EL (cell line): ENCODE results near the gene PYY.

ENCODE experiments used
- DNase-seq: peaks from one replicate; pipeline ENCODE4 v3.0.0-alpha.2; 2016

PYY gene

DNA sequence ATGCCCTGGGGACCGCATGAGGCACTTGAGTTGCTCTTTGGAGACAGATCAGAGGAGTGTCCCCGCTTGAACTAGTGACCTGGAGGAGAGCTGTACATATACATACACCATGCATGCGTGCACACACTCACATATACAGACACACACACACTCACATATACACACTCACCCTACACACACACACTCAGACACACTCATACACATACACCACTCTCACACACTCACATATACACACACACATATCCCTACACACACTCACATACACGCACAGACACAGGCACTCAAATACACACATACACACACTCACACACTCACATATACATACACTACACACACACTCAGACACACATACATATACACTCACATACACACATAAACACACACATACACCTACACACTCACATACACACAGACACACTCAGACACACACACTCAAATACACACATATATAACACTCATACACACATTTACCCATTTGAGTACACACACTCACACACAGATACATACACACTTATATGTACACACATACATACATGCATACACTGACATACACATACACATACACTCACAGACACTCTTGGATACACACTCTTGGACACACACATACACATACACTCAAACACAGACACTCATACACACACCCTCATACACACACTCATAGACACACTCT, 41.0 kb downstream of the PYY start:
- no peak for DNase-seq

GRCh38 chr17:43911904-43912303, 41.8 kb downstream of the PYY start:
- no peak for DNase-seq

- DNase-seq, result no peak
Observed at GRCh38 chr17:43909537-43910231, 44.1 kb downstream of the PYY start.

GRCh38 chr17:43907998-43908721, 45.6 kb downstream of the PYY start:
- DNase-seq, result peak; percentile 80

GRCh38 chr17:43907425-43907981, 46.2 kb downstream of the PYY start, which contains the start of gene MPP2:
TSS of gene MPP2 (minus strand) at chr17:43907536. CDS start at chr17:43904460, 3,076 bp downstream.
- peak; percentile 76 for DNase-seq

- DNase-seq, result no peak
Observed at GRCh38 chr17:43906951-43907424, 46.8 kb downstream of the PYY start.

DNA sequence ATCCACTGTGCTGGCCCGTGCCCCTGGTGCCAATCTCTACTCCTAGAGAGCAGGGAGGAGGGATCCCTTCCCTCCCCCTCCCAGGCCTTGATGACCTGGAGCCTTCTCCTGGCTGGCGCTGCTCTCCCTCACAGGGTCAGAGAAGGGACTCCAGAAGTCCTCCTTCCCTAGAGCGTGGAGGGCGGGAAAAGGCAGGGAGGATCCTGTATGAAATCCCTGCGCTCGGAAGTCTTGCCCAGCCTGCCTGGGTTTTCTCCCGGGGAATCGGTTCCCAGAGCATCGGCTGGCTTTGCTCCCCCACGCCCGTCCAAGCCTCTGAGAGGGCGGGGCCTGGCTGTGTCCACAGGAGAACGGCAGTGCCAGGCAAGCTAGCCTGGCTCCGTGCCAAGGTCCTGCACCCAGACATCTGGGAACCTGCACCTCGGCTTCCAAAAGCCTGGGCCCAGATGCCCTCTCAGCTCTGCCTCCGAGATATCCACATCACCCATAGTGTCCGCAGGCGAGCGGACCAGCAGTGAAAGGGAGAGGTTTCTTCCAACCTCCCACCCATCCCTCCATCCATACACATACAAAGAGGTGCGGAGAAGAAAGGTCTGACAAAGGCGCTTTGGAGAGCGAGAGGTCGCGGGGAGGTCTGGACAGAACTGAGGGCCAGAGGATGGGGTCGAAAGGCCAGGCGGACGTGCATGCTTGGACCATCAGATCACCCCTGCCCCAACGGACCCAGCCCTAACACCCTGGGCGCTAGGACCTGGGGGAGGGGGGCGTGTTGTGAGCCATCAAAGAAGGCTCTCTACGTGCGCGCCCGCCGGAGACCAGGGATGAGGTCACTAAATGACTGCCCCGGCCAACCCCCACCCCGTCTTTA, 47.5 kb downstream of the PYY start:
- DNase-seq, result peak; percentile 72

DNA sequence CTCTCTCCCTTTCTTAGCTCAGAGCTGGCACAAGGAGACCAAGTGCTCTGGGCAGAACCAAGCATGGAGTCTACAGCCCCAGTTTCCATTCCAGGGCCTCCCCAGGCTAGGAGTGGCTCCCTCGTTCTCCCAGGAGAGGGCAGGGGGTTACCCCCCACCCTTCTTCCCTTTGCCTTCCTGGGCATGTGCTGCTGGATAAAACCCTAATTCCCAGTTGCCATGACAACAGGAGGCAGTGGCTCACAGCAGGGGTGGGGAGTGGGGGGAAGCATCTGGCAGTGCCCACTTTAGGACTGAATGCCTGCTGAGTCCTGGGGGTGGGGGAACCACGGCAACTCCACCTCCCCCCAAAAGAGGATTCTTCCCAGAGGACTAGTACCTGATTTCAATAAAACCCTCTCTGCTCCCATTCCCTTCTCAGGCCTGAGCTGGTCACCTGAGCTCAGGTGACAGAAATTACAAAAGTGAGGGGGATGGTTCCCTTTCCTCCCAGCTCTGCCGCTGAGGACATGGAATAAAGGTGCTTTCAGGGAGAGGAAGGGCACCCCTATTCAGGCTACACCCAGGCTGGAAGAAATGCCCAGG, 48.2 kb downstream of the PYY start:
- DNase-seq, result no peak
